ENCODE data around the gene RPL27A. TPM values are rescaled to one million over a fixed set of nuclear protein-coding genes. Genes with fewer than 3 reads are reported as not detected.
A peak's percentile ranks its signal among the peaks of the same experiment; 100 is the strongest.

Gene RPL27A
- total RNA-seq, 1 donor from 2014 or later, result 815 TPM

- no peaks in the 10 kb centered on the region for H3K9me3 Mint-ChIP-seq (ENCODE audit: unreplicated experiment)
- H3K27ac Mint-ChIP-seq (ENCODE audit: unreplicated experiment), result no peak overlapping the region
Measured at GRCh38 chr11:8704136-8704535, 21.5 kb downstream of the RPL27A start.

DNA sequence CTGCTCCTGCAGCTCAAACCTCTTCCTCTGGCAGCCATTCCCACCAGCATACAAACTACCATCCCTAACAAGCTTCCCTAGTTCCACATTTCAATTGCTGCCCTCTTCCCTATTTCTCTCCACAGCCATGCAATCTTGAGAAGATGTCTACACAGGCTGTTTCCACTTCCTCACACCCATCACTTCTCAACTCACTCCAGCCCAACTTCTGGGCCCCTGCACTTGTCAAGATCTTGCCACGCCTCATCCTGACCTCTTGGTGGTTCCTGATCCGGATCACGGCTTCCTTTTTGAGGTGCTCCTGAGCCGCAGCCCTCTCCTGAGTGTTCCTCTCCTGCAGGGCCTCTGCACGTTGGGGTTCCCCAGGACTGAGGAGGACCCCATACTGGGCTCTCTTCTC lies 22.6 kb downstream of the RPL27A start:
- H3K4me1 Mint-ChIP-seq (ENCODE audit: unreplicated experiment), result peaks cover 30% of the 10 kb centered on the region
- H3K27ac Mint-ChIP-seq (ENCODE audit: unreplicated experiment), result no peak overlapping the region
- no peaks in the 10 kb centered on the region for H3K27me3 Mint-ChIP-seq (ENCODE audit: unreplicated experiment)
- no peak for DNase-seq (ENCODE audit: extremely low spot score, unreplicated experiment)
- H3K36me3 Mint-ChIP-seq (ENCODE audit: unreplicated experiment), result peaks cover 39% of the 10 kb centered on the region
- TF ChIP-seq, protein P1, sequence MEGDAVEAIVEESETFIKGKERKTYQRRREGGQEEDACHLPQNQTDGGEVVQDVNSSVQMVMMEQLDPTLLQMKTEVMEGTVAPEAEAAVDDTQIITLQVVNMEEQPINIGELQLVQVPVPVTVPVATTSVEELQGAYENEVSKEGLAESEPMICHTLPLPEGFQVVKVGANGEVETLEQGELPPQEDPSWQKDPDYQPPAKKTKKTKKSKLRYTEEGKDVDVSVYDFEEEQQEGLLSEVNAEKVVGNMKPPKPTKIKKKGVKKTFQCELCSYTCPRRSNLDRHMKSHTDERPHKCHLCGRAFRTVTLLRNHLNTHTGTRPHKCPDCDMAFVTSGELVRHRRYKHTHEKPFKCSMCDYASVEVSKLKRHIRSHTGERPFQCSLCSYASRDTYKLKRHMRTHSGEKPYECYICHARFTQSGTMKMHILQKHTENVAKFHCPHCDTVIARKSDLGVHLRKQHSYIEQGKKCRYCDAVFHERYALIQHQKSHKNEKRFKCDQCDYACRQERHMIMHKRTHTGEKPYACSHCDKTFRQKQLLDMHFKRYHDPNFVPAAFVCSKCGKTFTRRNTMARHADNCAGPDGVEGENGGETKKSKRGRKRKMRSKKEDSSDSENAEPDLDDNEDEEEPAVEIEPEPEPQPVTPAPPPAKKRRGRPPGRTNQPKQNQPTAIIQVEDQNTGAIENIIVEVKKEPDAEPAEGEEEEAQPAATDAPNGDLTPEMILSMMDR (IDR thresholded peaks at IDR 0.05), result no peak
- no peaks in the 10 kb centered on the region for H3K9me3 Mint-ChIP-seq (ENCODE audit: unreplicated experiment)
- no peak overlapping the region for H3K4me3 Mint-ChIP-seq (ENCODE audit: unreplicated experiment)

More at GRCh38 chr11:8704136-8704535, 21.5 kb downstream of the RPL27A start:
- TF ChIP-seq, protein P1 (IDR thresholded peaks at IDR 0.05), result no peak
- no peak for DNase-seq (ENCODE audit: extremely low spot score, unreplicated experiment)
- Mint-ChIP-seq H3K4me1 (ENCODE audit: unreplicated experiment) (peaks cover 29% of the 10 kb centered on the region), H3K4me3 (ENCODE audit: unreplicated experiment) (no peak overlapping the region), H3K36me3 (ENCODE audit: unreplicated experiment) (peaks cover 41% of the 10 kb centered on the region), H3K27me3 (ENCODE audit: unreplicated experiment) (no peaks in the 10 kb centered on the region)

- H3K36me3 Mint-ChIP-seq (ENCODE audit: unreplicated experiment), result peaks cover 44% of the 10 kb centered on the region
- H3K27ac Mint-ChIP-seq (ENCODE audit: unreplicated experiment), result no peak overlapping the region
- no peaks in the 10 kb centered on the region for H3K27me3 Mint-ChIP-seq (ENCODE audit: unreplicated experiment)
- H3K4me1 Mint-ChIP-seq (ENCODE audit: unreplicated experiment), result peaks cover 23% of the 10 kb centered on the region
- no peak overlapping the region for H3K4me3 Mint-ChIP-seq (ENCODE audit: unreplicated experiment)
- no peaks in the 10 kb centered on the region for H3K9me3 Mint-ChIP-seq (ENCODE audit: unreplicated experiment)
- DNase-seq (ENCODE audit: extremely low spot score, unreplicated experiment), result no peak
- TF ChIP-seq, protein P1 (IDR thresholded peaks at IDR 0.05), result no peak
Measured at GRCh38 chr11:8706673-8707432, 24.3 kb downstream of the RPL27A start.

DNA sequence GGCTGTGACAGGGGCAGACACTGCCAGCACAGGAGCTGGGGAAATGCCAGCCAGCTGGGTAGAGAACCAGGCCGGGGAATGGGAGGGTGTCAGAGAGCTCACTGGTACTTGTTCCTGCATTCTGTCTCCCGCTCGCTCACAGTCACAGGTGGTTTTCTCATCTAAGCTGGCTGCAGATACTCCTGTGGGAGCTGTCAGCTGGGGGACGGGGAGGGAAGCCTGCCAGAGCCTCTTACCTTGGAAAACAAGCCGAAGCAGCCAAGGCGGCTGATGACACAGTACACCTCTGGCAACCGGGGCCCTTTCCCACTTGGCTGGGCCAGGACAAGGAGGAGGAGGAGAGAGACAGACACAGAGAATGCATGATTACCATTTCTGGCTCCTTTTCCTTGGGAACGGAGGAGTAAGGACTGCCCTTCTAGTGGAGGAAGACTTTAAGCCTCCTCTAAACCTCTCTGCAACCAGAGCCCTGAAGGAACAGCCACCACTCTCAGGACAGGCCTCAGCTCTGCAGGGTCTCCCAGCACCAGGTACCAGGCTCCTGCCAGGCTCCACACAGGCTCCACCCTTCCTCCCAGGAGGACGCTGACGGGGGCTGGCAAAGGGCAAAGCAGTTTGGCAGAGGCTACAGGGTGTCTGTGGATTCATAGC lies 25.1 kb downstream of the RPL27A start:
- Mint-ChIP-seq H3K27me3 (ENCODE audit: unreplicated experiment) (no peaks in the 10 kb centered on the region), H3K36me3 (ENCODE audit: unreplicated experiment) (peaks cover 44% of the 10 kb centered on the region), H3K4me1 (ENCODE audit: unreplicated experiment) (peaks cover 22% of the 10 kb centered on the region), H3K27ac (ENCODE audit: unreplicated experiment) (no peak overlapping the region), H3K4me3 (ENCODE audit: unreplicated experiment) (no peak overlapping the region), H3K9me3 (ENCODE audit: unreplicated experiment) (no peaks in the 10 kb centered on the region)
- DNase-seq (ENCODE audit: extremely low spot score, unreplicated experiment), result no peak
- TF ChIP-seq, protein P1 (IDR thresholded peaks at IDR 0.05), result no peak

- DNase-seq (ENCODE audit: extremely low spot score, unreplicated experiment), result peak; percentile 92
- TF ChIP-seq, protein P1 (IDR thresholded peaks at IDR 0.05), result no peak
- no peaks in the 10 kb centered on the region for H3K9me3 Mint-ChIP-seq (ENCODE audit: unreplicated experiment)
- peaks cover 44% of the 10 kb centered on the region for H3K36me3 Mint-ChIP-seq (ENCODE audit: unreplicated experiment)
- H3K27ac Mint-ChIP-seq (ENCODE audit: unreplicated experiment), result peak overlapping the region; percentile 84
- no peak overlapping the region for H3K4me3 Mint-ChIP-seq (ENCODE audit: unreplicated experiment)
- no peaks in the 10 kb centered on the region for H3K27me3 Mint-ChIP-seq (ENCODE audit: unreplicated experiment)
- H3K4me1 Mint-ChIP-seq (ENCODE audit: unreplicated experiment), result peaks cover 22% of the 10 kb centered on the region
Measured at GRCh38 chr11:8709002-8709672, 26.5 kb downstream of the RPL27A start.

Data from osteocyte (in vitro differentiated cells).